Stimulated activated naive CD4-positive, alpha-beta T cell treated with Interleukin-2 at 50 U/mL for 16 hours (primary cell): ENCODE results near the gene NAIF1.
"Not testable (repeated sequence)": the region's sequence is repeated elsewhere in the genome, so short reads cannot be mapped to it uniquely, and the experiment has no call there.

Experiments
- DNase-seq: peaks from one replicate; lab custom pipeline; 2025; lab: John Stamatoyannopoulos, UW

Gene NAIF1

GRCh38 chr9:128061275-128061960 is 5.7 kb downstream of the NAIF1 start:
- DNase-seq: no peak

DNA sequence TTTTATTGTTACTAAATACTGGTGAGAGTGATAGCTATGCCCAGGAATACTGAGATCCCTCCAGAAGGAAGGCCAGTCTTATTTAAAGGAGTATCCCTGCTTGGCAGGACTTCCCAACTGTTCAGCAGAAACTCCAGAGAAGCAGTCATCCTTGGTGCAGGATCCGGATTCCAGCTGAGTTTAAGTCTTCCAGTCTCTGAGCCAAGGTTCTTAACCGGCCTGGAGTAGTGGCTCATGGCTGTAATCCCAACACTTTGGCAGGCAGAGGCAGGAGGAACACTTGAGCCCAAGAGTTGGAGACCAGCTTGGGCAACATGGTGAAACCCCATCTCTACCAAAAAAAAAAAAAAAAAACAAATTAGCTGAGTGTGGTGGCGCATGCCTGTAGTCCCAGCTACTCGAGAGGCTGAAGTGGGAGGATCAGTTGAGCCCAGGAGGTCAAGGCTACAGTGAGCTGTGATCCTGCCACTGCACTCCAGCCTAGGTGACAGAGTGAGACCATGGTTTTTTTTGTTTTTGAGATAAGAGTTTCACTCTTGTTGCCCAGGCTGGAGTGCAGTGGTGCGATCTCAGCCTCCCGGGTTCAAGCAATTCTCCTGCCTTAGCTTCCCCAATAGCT is 7.6 kb downstream of the NAIF1 start:
- no peak for DNase-seq

DNA sequence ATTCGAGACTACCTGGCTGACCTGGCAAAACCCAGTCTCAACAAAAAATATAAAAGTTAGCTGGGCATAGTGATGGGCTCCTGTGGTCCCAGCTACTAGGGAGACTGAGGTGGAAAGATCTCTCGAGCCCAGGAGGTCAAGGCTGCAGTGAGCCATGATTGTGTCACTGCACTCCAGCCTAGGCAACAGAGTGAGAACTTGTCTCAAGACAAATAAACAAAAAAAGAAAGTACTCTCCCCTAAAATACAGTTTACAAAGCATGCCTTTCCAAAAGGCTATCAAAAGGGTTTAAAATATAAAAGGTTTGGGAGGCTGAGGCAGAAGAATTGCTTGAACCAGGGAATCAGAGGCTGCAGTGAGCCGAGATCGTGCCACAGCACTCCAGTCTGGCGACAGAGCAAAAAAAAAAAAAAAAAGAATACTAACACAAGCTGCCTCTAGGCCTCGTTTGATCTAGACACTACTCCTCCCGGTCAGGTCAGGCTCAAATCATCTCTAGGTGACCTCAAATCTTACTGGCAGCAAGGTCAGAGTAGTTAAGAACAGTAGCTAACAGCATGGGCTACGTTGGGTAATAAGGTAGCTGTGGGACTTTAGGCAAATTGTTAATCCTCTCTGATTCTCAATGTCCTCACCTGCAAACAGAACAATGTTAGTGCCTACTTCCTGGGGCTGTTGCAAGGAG is 9.3 kb downstream of the NAIF1 start:
- DNase-seq: no peak

DNA sequence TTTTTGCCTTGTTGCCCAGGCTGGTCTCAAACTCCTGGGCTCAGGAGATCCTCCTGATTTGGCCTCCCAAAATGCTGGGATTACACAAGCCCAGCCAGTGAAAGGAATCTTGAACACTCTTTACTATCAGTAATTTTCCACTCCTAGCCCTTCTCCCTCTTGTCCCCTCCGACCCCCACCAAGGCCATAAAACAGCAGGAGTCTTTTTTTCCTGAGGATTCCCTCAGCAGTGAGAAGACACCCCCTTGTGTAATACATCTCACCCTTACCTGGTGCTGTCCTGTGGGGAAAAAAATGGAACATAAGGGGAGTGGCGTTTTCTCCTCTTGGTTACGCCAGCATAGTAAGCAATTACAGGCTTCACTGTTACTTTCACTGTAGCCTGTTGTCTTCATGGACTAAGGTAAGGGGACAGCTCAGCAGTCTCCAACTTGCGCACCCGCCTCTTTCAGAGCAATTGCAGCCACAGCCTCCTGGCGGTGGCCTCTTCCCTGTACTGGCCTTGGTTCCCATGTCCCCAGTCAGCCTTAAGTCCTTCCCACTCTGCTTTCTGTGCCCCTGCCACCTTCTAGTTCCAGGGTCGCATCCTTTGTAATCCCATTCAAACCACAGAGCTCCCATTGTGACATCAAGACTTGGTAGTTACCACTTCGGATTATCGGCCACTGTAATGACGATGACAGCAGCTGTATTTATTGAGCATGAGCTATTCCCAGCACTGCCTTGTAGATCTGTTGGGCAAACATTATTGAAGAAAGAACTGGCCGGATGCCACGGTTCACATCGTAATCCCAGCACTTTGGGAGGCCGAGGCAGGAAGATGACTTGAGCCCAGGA is 10.0 kb downstream of the NAIF1 start:
- DNase-seq: no peak

GRCh38 chr9:128056086-128056485 is 11.0 kb downstream of the NAIF1 start:
- no peak for DNase-seq

GRCh38 chr9:128055344-128056040 is 11.6 kb downstream of the NAIF1 start:
- DNase-seq: no peak

DNA sequence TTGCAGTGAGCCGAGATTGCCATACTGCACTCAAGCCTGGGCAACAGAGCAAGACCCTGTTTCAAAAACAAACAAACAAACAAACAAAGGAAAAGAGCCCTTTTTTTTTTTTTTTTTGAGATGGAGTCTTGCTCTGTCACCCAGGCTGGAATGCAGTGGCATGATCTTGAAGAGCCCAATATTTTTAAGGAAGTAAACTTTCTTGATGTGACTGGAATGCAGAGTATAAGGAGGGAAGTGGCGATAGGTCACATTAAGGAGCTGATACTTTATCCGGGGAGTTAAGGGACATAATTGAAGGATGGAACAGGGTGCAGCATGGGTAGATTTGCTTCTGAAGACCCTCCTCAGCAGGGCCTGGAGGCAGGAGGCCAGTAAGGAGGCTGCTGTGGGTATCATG is 13.0 kb downstream of the NAIF1 start:
- DNase-seq: no peak

- DNase-seq: no peak
These were observed 13.6 kb downstream of the NAIF1 start for GRCh38 chr9:128053560-128053959.

DNA sequence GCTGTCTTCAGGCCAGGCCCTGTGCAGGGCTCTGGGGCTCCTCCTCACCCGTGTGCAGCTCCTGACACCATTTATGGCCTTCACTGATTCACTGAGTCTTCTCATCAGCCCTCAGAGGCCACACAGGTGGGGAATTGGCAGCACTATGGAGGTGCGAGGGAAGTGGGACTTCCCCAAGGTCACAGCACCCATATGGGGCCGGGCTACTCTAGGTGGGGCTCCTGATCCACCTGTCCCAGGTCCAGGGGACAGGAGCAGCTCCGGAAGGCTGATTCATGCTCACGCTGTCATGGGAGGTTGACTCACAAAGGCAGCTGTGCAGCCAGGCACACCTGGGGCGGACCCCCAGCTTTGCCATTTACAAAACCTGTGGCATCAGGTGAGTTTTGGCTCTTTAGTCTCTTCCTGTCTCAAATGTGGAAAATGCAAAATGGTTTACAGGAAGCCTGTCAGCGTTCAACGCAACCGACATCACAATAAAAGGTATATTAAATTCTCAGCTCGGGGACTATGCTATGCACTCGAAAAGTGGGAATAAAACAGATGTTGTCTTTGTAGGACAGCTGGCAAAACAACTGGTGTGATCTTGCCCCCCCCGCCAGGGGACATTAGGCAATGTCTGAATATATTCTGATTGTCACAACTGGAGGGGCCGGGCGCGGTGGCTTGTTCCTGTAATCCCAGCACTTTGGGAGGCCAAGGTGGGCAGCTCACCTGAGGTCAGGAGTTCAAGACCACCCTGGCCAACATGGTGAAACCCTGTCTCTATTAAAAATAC is 15.0 kb downstream of the NAIF1 start:
- no peak for DNase-seq

GRCh38 chr9:128049843-128050242 is 17.3 kb downstream of the NAIF1 start:
- DNase-seq: no peak

- no peak for DNase-seq
These were observed 18.5 kb downstream of the NAIF1 start for GRCh38 chr9:128048663-128049062.

GRCh38 chr9:128047231-128047630 is 19.9 kb downstream of the NAIF1 start:
- no peak for DNase-seq

- DNase-seq: no peak
These were observed 21.3 kb downstream of the NAIF1 start for GRCh38 chr9:128045831-128046230.

GRCh38 chr9:128045409-128045808 is 21.7 kb downstream of the NAIF1 start:
- DNase-seq: not testable (repeated sequence)

DNA sequence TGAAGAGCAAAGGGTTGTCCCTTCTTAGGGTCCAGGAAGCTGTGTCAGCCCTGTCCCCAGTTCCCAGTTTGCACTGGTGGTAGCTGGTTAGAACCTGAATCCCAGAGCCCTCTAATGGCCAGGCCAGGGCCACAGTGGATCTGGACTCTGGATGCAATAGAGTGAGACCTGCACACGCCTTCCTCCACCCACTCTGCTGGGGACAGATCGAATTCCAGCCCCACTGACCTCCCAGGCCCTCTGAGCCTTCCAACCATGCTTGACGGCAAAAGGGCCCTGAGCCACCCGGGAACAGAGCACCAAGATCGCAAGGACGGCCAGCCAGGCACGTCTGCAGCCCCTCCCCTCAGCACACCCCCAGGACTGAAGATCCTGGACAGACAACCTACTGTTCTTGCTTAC is 23.7 kb downstream of the NAIF1 start:
- no peak for DNase-seq

DNA sequence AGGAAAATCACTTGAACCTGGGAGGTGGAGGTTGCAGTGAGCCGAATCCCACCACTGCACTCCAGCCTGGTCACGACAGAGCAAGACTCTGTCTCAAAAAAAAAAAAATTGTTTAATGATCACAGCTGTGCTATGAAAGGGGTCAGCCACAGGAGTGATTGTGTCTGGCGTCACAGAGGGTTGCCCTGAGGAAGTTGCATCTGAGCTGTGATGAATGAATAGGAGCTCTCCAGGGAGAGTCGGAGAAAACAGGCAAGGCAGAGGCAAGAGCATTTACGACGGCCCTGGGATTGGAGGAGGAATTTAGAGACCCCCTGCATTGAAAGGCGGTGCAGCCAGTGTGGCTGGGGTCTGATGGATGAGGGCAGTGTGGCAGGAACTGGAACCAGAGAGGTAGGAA is 25.1 kb downstream of the NAIF1 start:
- no peak for DNase-seq

GRCh38 chr9:128040783-128041182 is 26.3 kb downstream of the NAIF1 start:
- not testable (repeated sequence) for DNase-seq

DNA sequence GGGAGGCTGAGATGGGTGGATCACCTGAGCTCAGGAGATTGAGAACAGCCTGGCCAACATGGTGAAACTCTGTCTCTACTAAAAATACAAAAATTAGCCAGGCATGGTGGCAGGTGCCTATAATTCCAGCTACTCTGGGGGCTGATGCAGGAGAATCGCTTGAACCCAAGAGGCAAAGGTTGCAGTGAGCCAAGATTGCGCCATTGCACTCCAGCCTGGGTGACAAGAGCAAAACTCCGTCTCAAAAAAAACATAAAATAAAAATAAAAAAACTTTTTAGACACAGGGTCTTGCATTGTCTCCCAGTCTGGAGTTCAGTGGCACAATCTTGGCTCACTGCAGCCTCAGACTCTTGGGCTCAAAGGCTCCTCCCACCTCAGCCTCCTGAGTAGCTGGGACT is 30.6 kb downstream of the NAIF1 start:
- DNase-seq: not testable (repeated sequence)

DNA sequence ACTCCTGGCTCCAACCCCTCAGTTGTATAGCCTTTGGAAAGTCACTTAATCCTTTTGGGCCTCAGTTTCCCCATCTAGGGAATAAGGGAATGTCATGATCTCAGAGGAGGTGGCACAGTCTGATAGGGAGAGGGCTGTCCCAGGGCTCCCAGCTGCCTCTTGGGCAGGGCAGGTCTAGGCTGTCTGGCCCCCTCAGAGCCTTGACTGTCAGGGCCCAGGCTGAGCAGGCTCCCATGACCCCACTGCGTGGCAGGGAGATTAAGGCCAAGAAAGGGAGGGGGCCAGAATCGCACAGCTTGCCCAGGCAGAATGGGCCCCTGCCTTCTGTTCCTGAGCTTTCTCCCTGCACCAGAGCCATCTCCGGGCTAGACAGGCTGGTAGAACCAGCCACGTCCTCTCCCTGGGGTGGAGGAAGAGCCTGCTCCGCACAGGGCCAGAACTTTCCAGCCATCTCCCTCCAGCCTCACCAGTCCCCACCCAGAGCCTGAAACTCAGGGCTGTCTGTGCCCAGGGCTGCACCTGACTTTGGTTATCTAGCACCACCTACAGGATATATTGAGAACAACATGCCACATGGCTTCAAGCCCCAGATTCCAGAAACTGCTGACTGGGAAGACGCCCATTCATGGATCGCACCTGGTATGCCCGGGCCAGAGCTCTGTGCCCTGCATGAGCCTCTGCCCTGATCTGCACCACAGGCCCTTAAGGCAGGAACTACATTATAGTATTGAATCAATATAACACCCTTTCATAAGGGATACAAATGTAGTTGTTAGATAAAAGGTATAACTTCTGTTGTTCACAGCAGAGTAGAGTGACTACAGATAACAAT is 32.1 kb downstream of the NAIF1 start:
- peak; percentile 56 for DNase-seq

DNA sequence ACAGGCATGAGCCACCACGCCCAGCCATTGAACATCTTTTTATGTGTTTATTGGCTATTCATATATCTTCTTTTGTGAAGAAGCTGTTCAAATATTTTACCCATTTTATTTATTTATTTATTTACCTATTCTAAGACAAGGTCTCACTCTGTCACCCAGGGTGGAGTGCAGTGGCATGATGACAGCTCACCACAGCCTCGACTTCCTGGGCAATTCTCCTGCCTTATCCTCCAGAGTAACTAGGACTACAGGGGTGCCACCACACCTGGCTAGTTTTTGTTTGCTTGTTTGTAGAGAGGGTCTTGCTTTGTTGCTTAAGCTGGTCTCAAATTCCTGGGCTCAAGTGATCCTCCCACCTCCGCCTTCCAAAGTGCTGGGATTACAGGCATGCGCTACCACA is 33.5 kb downstream of the NAIF1 start:
- DNase-seq: no peak
